Ovary (tissue), 3 donors: ENCODE data around the gene TPST1.

Experiments
- POLR2A ChIP-seq: fragments of 450-650 bp; IDR thresholded peaks from one replicate; pipeline ENCODE4 v1.6.1; 2017; ENCODE audit warnings: antibody characterized with exemption, mild to moderate bottlenecking, moderate library complexity
- TF ChIP-seq, protein P1 (sequence below), 3 donors: fragments of 450-650 bp in 2 of 3; fragments of 200-600 bp in 1 of 3; IDR thresholded peaks; one replicate each; pipeline versions ENCODE4 v1.5.1 to v1.8.0; 2016 to 2022; ENCODE audit warnings: antibody characterized with exemption in 3 of 3, mild to moderate bottlenecking in 1 of 3
- donor health status: DM: no; HTN: no; CAD: no.

DNA sequence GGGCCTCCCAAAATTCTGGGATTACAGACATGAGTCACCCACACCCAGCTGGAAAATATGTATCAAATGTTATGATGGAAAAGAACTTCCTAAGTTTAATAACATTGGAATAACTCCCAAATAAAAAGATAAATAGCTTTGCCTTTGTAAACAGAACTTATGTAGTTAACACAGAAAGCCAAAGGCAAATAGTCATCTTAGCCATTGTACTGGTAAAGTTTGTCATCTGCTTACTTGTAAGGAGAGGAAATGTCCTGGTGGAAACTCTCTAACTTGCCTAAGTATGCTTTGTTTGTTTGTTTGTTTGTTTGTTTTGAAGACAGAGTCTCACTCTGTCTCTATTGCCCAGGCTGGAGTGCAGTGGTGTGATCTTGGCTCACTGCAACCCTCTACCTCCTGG lies 23.8 kb upstream of the TPST1 start:
- TF ChIP-seq, protein P1, sequence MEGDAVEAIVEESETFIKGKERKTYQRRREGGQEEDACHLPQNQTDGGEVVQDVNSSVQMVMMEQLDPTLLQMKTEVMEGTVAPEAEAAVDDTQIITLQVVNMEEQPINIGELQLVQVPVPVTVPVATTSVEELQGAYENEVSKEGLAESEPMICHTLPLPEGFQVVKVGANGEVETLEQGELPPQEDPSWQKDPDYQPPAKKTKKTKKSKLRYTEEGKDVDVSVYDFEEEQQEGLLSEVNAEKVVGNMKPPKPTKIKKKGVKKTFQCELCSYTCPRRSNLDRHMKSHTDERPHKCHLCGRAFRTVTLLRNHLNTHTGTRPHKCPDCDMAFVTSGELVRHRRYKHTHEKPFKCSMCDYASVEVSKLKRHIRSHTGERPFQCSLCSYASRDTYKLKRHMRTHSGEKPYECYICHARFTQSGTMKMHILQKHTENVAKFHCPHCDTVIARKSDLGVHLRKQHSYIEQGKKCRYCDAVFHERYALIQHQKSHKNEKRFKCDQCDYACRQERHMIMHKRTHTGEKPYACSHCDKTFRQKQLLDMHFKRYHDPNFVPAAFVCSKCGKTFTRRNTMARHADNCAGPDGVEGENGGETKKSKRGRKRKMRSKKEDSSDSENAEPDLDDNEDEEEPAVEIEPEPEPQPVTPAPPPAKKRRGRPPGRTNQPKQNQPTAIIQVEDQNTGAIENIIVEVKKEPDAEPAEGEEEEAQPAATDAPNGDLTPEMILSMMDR (IDR thresholded peaks at IDR 0.05): no peak
- no peak for TF ChIP-seq POLR2A
